Islet precursor cell (in vitro differentiated cells): Measurements from ENCODE around the gene TTBK1.

Experiments
- DNase-seq: peaks from one replicate; pipeline ENCODE4 v3.0.0-alpha.2; 2018

Gene TTBK1

DNA sequence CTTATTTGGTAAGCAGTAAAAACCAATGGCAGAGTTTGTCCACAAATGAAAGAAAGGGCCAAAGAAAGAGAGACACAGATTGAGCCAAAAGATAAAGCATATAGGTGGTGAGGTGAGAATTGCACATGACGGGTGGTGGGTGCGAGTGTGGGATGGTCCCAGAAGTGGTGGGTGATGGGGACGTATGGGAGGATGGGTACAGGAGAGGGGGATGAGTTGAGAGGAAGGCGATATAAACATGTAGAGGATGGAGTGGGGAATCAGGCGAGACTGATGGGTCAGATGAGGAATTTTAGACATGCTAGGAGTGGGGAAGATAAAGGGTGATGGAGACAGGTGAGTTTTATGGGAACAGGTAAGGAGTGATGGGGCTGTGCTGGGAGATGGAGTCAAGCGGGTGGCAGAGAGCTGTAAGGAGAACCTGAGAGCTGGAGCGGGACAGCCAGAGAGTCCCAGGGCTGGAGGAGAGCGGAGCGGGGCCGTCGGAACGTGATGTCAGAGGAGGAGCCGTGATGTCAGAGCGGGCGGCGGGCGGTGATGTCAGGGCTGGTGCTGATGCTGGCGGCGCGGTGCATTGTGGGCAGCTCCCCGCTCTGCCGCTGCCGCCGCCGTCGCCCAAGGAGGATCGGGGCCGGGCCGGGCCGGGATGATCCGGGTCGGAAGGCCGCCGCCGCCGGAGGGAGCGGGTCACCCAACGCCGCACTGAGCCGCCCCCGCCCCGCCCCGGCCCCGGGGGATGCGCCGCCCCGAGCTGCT is at the start of gene TTBK1:
Gene TTBK1, plus strand, starts transcription at position 574 of the 756 bp plus-strand sequence. CDS start 3,180 bp downstream, outside the sequence.
- DNase-seq, result no peak

DNA sequence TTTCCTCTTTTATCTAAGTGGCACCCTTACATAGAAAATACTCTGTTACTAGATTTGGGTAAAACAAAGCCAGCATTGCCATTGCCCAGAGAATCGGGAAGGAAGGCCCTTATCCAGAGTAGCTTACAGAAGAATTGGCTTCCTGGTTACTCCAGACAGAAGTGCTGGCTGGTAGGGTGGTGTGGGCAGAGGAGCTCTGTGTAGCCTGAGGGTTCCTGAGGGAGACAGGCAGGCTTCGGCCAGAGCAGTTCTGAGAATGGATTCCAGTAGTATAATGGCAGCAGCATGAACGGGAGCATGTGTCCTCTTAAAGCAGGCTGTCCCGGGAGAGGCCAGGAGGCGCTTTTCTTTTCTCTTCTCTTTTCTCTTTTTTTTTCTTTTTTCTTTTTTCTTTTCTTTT is 49.4 kb upstream of the TTBK1 start:
- peak; percentile 82 for DNase-seq

- no peak for DNase-seq
Measured at GRCh38 chr6:43196337-43196736, 46.9 kb upstream of the TTBK1 start.

DNA sequence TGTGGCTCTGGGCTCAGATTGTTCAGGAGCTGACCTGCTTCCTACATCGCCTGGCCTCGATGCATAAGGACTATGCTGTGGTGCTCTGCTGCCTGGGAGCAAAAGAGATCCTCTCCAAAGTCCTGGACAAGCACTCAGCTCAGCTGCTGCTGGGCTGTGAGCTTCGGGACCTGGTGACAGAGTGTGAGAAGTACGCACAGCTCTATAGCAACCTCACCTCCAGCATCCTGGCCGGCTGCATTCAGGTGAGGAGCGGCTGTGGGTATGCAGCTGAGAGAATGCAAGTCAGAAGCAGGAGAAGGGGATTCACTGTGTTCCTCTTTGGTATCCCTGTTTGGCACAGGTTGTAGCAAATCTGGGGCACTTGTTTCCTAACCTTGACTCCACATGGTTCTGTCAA is 43.4 kb upstream of the TTBK1 start:
- no peak for DNase-seq

DNA sequence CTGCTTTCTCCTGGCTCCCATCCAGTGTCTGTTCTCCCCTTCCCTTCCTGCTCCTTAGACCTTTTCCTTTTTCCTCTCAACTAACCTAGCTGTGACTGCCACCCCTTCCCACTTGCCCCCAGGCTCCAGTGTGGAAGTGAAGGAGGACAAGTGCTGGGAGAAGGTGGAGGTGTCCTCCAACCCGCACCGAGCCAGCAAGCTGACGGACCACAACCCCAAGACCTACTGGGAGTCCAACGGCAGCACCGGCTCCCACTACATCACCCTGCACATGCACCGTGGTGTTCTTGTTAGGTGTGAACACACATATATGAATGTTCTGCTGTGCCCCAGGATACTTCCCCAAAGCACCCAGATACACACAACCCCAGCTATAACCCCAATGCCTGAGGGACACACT is 42.7 kb upstream of the TTBK1 start:
- DNase-seq, result no peak

GRCh38 chr6:43202451-43202850 is 40.8 kb upstream of the TTBK1 start:
- no peak for DNase-seq

GRCh38 chr6:43203029-43203717 is 40.1 kb upstream of the TTBK1 start:
- no peak for DNase-seq

- DNase-seq, result no peak
Measured at GRCh38 chr6:43203718-43204095, 39.6 kb upstream of the TTBK1 start.

- no peak for DNase-seq
Measured at GRCh38 chr6:43204271-43205105, 38.8 kb upstream of the TTBK1 start.

- no peak for DNase-seq
Measured at GRCh38 chr6:43205849-43206248, 37.4 kb upstream of the TTBK1 start.

DNA sequence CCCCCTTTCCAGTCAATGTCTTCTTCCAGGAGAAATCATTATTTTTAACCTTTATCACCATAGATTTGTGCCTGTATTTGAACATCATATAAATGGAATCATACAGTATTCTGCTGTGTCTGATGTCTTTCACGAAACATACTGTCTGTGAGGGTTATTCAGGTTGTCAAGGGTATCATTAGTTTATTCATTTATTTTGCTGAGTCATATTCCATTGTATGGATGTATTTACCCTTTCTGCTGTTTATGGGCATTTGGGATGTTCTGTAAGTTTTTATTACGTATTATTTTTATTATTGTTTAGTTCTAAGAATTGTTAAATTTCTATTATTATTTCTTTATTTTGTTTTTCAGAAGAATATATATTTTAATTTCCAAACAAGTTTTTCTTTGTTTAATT is 36.0 kb upstream of the TTBK1 start:
- DNase-seq, result no peak

GRCh38 chr6:43211955-43212354 is 31.3 kb upstream of the TTBK1 start:
- DNase-seq, result no peak

DNA sequence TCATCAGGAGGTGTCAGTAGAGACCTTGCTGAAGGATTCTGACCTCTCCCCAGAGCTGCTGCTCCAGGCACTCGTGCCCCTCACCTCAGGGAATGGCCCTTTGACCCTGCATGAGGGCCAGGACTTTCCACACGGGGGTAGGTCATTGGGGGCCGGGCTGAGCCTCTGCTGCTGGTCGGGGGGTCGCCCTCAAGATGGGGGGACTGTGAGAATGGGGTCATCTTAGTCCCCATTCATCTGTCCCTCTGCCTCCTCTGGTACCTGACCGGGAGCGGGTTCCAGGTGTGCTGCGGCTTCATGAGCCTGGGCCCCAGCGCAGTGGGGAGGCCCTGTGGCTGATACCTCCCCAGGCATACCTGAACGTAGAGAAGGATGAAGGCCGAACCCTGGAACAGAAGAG is 29.9 kb upstream of the TTBK1 start:
- no peak for DNase-seq

DNA sequence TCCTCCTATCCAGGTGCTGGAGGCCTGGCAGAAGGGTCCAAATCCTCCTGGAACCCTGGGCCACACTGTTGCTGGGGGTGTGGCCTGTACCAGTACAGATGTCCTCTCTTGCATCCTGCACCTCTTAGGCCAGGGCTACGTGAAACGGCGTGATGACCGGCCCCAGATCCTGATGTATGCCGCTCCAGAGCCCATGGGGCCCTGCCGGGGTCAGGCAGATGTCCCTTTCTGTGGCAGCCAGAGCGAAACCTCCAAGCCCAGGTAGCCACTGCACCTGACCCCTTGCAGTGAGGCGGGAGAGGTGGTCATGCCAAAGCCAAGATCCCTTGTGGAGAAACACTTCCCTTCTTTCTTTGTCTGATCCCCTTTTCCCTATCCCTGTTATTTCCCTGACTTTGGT is 28.2 kb upstream of the TTBK1 start:
- peak; percentile 41 for DNase-seq

DNA sequence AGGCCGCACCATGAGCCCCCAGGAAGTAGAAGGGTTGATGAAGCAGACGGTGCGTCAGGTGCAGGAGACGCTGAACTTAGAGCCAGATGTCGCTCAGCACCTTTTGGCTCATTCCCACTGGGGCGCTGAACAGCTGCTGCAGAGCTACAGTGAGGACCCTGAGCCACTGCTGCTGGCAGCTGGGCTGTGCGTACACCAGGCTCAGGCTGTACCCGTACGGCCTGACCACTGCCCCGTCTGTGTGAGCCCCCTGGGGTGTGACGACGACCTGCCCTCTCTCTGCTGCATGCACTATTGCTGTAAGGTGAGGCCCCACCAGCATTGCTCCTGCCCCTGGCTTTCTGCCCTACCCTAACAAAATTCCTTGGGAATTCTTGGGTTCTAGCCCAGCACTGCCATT is 27.1 kb upstream of the TTBK1 start:
- peak; percentile 38 for DNase-seq

DNA sequence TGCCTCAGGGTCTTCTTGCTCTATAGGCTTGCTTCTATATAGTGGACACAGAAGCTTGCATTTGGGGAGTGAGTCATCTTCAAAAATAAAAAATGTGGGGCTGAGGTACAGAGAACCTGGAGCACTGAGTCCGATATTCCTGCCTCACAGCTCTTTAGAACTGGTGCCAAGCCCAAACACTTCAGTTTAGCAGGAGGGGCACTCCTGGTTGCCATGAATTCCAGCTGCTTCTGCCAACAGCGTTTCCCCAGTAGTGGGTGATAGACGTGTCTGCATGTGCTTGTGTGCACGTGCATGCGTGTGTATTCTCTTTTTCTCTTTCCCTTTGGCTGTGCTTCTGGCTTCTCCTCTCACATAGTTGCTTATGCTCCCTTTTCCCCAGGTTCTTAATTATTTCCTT is 25.9 kb upstream of the TTBK1 start:
- DNase-seq, result peak; percentile 21

DNA sequence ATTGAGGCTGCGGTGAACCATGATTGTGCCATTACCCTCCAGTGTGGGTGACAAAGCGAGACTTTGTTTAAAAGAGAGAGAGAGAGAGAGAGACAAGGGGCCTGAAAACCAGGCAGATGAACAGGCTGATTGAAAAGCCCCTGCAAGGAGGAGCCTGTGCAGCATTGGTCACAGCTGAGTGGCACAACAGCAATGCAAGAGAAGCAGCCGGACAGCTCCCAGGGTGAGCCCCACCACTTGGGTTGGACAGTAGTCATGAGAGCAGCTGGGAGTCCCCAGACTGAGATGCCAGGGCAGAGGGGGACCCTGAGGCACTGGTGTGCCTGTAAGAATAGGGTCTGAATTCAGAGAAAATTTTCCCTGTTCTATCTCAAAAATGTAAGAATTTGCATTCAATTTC is 24.2 kb upstream of the TTBK1 start:
- DNase-seq, result peak; percentile 40

DNA sequence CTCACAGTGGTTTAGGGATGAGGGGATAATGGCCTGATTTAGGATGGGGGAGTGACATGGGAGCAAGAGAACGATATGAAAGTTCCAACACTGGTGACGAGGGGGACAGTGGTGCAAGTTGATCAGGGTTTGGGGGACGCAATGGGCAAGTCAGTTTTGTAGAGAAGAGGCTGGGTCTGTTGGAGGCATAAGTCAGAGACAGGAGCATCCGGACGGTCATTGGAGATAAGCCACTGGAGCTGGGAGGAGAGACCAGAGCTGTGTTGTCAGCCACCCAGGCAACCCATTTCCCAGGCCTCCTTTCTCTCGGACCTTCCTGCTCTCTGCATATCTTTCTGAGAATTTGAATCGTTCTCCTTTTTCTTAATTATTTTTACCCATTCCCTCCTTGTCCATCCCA is 23.5 kb upstream of the TTBK1 start:
- peak; percentile 44 for DNase-seq

DNA sequence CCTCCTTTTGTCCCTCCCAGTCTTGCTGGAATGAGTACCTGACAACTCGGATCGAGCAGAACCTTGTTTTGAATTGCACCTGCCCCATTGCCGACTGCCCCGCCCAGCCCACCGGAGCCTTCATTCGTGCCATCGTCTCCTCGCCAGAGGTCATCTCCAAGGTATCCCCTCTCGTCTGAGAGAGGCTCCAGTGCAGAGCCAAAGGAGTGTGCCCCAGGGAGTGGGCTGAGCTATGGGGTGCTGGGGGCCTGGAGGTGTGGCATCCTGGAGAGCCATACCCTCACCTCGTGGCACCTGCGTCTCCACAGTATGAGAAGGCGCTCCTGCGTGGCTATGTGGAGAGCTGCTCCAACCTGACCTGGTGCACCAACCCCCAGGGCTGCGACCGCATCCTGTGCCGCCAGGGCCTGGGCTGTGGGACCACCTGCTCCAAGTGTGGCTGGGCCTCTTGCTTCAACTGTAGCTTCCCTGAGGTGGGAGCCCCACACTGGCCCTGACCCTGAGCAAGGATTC is 22.8 kb upstream of the TTBK1 start:
- peak; percentile 45 for DNase-seq

- DNase-seq, result peak; percentile 47
Measured at GRCh38 chr6:43221046-43221972, 22.0 kb upstream of the TTBK1 start.

- peak; percentile 42 for DNase-seq
Measured at GRCh38 chr6:43222418-43223059, 20.7 kb upstream of the TTBK1 start.

- peak; percentile 52 for DNase-seq
Measured at GRCh38 chr6:43223175-43223574, 20.1 kb upstream of the TTBK1 start.
